B cell (primary cell): ENCODE measurements around the gene GCAT. TPM values are rescaled to one million over a fixed set of nuclear protein-coding genes. Genes with fewer than 3 reads are reported as not detected.
A peak's percentile ranks its signal among the peaks of the same experiment; 100 is the strongest.

Experiments used
- ATAC-seq: fragments of 200-7000 bp; cut with Tn5 transposase; one replicate; pipeline ENCODE4 v1.10.0; 2021; ENCODE audit warnings: low read depth, mild to moderate bottlenecking, moderate number of reproducible peaks, moderate library complexity
- CTCF ChIA-PET: fragments of 350-600 bp; sonication (Branson Sonifier 250); formaldehyde crosslinking; loops from one replicate; lab custom pipeline; 2021; ENCODE audit warnings: antibody characterized with exemption, inconsistent platforms; lab: Charles Lee
- POLR2A ChIA-PET: fragments of 350-600 bp; sonication (Branson Sonifier 250); formaldehyde crosslinking; loops from one replicate; lab custom pipeline; 2021; ENCODE audit warnings: antibody characterized with exemption; lab: Charles Lee
- DNase-seq: peaks from one replicate; pipeline ENCODE4 v3.0.0; 2013
- H2AFZ ChIP-seq: 2 replicates; pipeline ENCODE4 v1.6.1; 2012; ENCODE audit warnings: mild to moderate bottlenecking, low read depth, low read length; ENCODE audit not compliant: insufficient read depth, poor library complexity, severe bottlenecking
- H3K27ac ChIP-seq, 2 donors: 1 replicate in 1 of 2; 2 replicates in 1 of 2; pipeline ENCODE4 v1.5.1; 2012 to 2013; ENCODE audit warnings: low read length in 2 of 2, mild to moderate bottlenecking in 2 of 2, moderate library complexity in 1 of 2
- H3K27me3 ChIP-seq, 4 experiments: fragments of 200-600 bp in 1 of 4; sonication (generic) in 1 of 4; replicated peaks in 1 of 4; 1 replicate in 2 of 4; 2 replicates in 2 of 4; pipeline versions ENCODE4 v1.6.1 to v1.7.0; 2013 to 2016; ENCODE audit warnings: low read length in 3 of 4, mild to moderate bottlenecking in 2 of 4, mixed read lengths in 1 of 4, moderate library complexity in 1 of 4; ENCODE audit not compliant: insufficient read depth in 4 of 4, control insufficient read depth in 3 of 4; ENCODE audit errors: control extremely low read depth in 1 of 4
- H3K36me3 ChIP-seq, 2 experiments: replicated peaks in 1 of 2; 1 replicate in 1 of 2; 2 replicates in 1 of 2; pipeline versions ENCODE4 v1.6.1 to v1.7.1; 2013; ENCODE audit warnings: low read length in 1 of 2; ENCODE audit not compliant: insufficient read depth in 2 of 2, control insufficient read depth in 1 of 2; ENCODE audit errors: control extremely low read depth in 1 of 2, extremely low read depth in 1 of 2
- H3K4me1 ChIP-seq, 2 donors: fragments of 200-600 bp in 1 of 2; sonication (generic) in 1 of 2; 1 replicate in 1 of 2; 2 replicates in 1 of 2; pipeline versions ENCODE4 v1.5.1 to v1.6.1; 2013 to 2017; ENCODE audit warnings: low read length in 2 of 2; ENCODE audit not compliant: control insufficient read depth in 2 of 2, insufficient read depth in 2 of 2
- H3K4me2 ChIP-seq: replicated peaks from 2 replicates; pipeline ENCODE3; 2012; ENCODE audit warnings: mild to moderate bottlenecking, low read depth, low read length; ENCODE audit not compliant: poor library complexity, severe bottlenecking
- H3K4me3 ChIP-seq, 5 experiments: fragments of 200-600 bp in 1 of 5; sonication (generic) in 1 of 5; 1 replicate in 3 of 5; 2 replicates in 2 of 5; pipeline versions ENCODE4 v1.5.1 to v1.7.0; 2011 to 2016; ENCODE audit warnings: low read length in 4 of 5, mild to moderate bottlenecking in 4 of 5, low read depth in 2 of 5, control low read depth in 1 of 5, moderate library complexity in 1 of 5; ENCODE audit not compliant: insufficient read depth in 1 of 5; ENCODE audit errors: control extremely low read depth in 1 of 5, extremely low read depth in 1 of 5
- H3K79me2 ChIP-seq: fragments of 200-600 bp; sonication (generic); one replicate; pipeline ENCODE4 v1.6.0; 2016; ENCODE audit warnings: low read length; ENCODE audit not compliant: control insufficient read depth, insufficient read depth
- H3K9ac ChIP-seq: fragments of 200-600 bp; sonication (generic); 2 replicates; pipeline ENCODE4 v1.6.1; 2017; ENCODE audit warnings: mild to moderate bottlenecking, low read length, moderate library complexity
- H3K9me3 ChIP-seq, 3 donors: one replicate each; pipeline versions ENCODE4 v1.6.1 to v1.7.1; 2013; ENCODE audit warnings: low read length in 2 of 3; ENCODE audit not compliant: control insufficient read depth in 2 of 3, insufficient read depth in 1 of 3; ENCODE audit errors: control extremely low read depth in 1 of 3
- H4K20me1 ChIP-seq: 2 replicates; pipeline ENCODE4 v1.6.0; 2012; ENCODE audit warnings: mild to moderate bottlenecking, low read length; ENCODE audit not compliant: insufficient read depth, control insufficient read depth, poor library complexity, severe bottlenecking
- H3K27ac Mint-ChIP-seq: one replicate; pipeline ENCODE4 v1.8.0; 2021; ENCODE audit warnings: mixed read lengths
- H3K27me3 Mint-ChIP-seq: one replicate; pipeline ENCODE4 v1.8.0; 2021; ENCODE audit warnings: mixed read lengths
- H3K4me1 Mint-ChIP-seq: one replicate; pipeline ENCODE4 v1.8.0; 2021; ENCODE audit warnings: mixed read lengths
- H3K4me3 Mint-ChIP-seq: one replicate; pipeline ENCODE4 v1.8.0; 2021; ENCODE audit warnings: mixed read lengths
- H3K9me3 Mint-ChIP-seq: one replicate; pipeline ENCODE4 v1.8.0; 2022; ENCODE audit warnings: mixed read lengths; ENCODE audit not compliant: insufficient read depth
- EZH2 ChIP-seq: IDR thresholded peaks from 2 replicates; pipeline ENCODE4 v1.6.1; 2012; ENCODE audit warnings: borderline replicate concordance, low read depth, mild to moderate bottlenecking, moderate library complexity, low read length; ENCODE audit not compliant: insufficient read depth, poor library complexity, severe bottlenecking
- WGBS: methylation state at CpG from one replicate; pipeline ENCODE4 v1.1.5; 2013; ENCODE audit warnings: missing lambda C conversion rate; ENCODE audit not compliant: insufficient coverage; 5-methylcytosine and 5-hydroxymethylcytosine counted together
- intact Hi-C: fragments of 100-400 bp; cut with micrococcal nuclease; formaldehyde crosslinking; loops from one replicate; pipeline ENCODE4 v1.10.0; 2022
- polyA plus RNA-seq: library from polyadenylated mRNA; depleted of rRNA; stranded (reverse); fragments of >200 nt; gene quantifications from 2 replicates; pipeline ENCODE4 v1.2.3, GENCODE V29; 2012
- total RNA-seq, 2 donors: library from RNA; stranded (reverse); fragments of 120-200 nt in 1 of 2; gene quantifications; 1 replicate in 1 of 2; 2 replicates in 1 of 2; pipeline versions ENCODE4 v1.2.3 to v1.2.4, GENCODE V29; 2013 to 2022
- TF ChIP-seq, protein P1 (sequence below): fragments of 200-600 bp; IDR thresholded peaks from one replicate; pipeline ENCODE4 v1.8.0; 2022; ENCODE audit warnings: antibody characterized with exemption, mild to moderate bottlenecking

The GCAT gene
- total and polyA plus RNA-seq, 2 donors (not counting 1 experiment from before 2014, with no cell fraction given), result 0.15 to 0.47 TPM

DNA sequence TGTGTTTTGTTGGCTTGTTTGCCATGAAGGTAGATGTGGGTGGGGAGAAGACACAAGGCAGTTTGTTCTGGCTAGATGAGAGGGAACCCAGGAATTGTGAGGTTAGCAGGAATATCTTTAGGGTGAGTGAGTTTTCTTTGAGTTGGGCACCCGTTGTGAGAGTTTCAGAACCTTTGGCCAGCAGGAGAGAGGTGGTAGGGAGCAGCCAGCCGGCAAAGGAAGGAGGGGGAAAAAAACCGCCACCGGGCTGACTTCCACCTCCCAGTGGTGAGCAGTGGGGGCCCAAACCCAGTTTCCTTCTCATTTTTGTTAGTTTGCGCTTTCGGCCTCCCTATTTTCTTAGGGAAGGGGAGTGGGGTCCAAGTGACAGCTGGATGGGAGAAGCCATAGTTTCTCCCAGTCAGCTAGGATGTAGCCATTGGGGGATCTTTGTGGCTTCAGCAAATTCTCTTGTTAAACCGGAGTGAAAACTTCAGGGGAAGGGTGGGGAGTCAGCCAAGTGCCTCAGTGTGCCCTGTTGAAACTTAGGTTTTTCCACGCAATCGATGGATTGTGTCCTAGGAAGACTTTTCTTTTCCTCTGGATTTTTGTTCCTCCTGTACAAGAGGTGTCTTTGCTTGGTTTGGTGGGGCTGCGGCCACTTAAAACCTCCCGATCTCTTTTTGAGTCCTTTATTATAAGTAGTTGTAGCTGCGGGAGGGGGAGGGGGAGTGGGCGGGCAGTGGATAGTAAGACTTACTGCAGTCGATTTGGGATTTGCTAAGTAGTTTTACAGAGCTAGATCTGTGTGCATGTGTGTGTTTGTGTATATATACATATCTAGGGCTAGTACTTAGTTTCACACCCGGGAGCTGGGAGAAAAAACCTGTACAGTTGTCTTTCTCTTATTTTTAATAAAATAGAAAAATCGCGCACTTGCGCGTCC, 1.1 kb upstream of the GCAT start:
- Histone ChIP-seq H3K4me1 (peaks cover 59 to 68% of the 10 kb centered on the region in 2 donors), H4K20me1 (peaks cover 5% of the 10 kb centered on the region), H3K27me3 (peaks cover 0 to 92% (median 55%) of the 10 kb centered on the region in 4 experiments), H3K9ac (peak overlapping the region; percentile 66), H3K4me3 (peak overlapping the region in 1 of 5 experiments; percentile 61), H3K27ac (no peak overlapping the region), H3K9me3 (peaks cover 0 to 39% (median 0%) of the 10 kb centered on the region in 3 donors), H3K79me2 (no peaks in the 10 kb centered on the region), H3K4me2 (peak overlapping the region; percentile 78), H3K36me3 (no peaks in the 10 kb centered on the region), H2AFZ (no peak overlapping the region)
- Mint-ChIP-seq H3K27me3 (peaks cover 56% of the 10 kb centered on the region), H3K4me3 (peak overlapping the region; percentile 77), H3K27ac (no peak overlapping the region), H3K9me3 (no peaks in the 10 kb centered on the region), H3K4me1 (peaks cover 37% of the 10 kb centered on the region)
- no peak for ATAC-seq
- TF ChIP-seq, protein P1, sequence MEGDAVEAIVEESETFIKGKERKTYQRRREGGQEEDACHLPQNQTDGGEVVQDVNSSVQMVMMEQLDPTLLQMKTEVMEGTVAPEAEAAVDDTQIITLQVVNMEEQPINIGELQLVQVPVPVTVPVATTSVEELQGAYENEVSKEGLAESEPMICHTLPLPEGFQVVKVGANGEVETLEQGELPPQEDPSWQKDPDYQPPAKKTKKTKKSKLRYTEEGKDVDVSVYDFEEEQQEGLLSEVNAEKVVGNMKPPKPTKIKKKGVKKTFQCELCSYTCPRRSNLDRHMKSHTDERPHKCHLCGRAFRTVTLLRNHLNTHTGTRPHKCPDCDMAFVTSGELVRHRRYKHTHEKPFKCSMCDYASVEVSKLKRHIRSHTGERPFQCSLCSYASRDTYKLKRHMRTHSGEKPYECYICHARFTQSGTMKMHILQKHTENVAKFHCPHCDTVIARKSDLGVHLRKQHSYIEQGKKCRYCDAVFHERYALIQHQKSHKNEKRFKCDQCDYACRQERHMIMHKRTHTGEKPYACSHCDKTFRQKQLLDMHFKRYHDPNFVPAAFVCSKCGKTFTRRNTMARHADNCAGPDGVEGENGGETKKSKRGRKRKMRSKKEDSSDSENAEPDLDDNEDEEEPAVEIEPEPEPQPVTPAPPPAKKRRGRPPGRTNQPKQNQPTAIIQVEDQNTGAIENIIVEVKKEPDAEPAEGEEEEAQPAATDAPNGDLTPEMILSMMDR, result no peak
- TF ChIP-seq EZH2, result no peak
- POLR2A ChIA-PET, result interaction anchor here (0.5 kb wide), 1 partner anchor 13 kb away, joined by 3 read pairs; no protein-coding TSS in a partner anchor
- 2% methylated on average over 11 of the region's 19 CpGs for WGBS
- CTCF ChIA-PET, result interaction anchor here (3.6 to 4.1 kb wide), 2 partner anchors 11 to 56 kb away, joined by 24 to 30 read pairs; no protein-coding TSS in a partner anchor
- peak; percentile 51 for DNase-seq
- intact Hi-C loops, result loop anchor here (1.0 kb wide), 1 partner anchor 38 kb away; the partner anchor contains the start of gene ANKRD54
